Neuronal stem cell (in vitro differentiated cells): ENCODE measurements around the gene POPDC2.

Experiments used
- DNase-seq: peaks from one replicate; pipeline ENCODE4 v3.0.0-alpha.2; 2013; ENCODE audit warnings: low spot score
- H2AFZ ChIP-seq: one replicate; pipeline ENCODE4 v1.6.1; 2013; ENCODE audit warnings: mild to moderate bottlenecking, low read length, inconsistent platforms
- H2AK5ac ChIP-seq: 2 replicates; pipeline ENCODE4 v1.6.1; 2013; ENCODE audit warnings: low read depth, mild to moderate bottlenecking, inconsistent platforms, low read length, moderate library complexity, mixed read lengths
- H2BK120ac ChIP-seq: 2 replicates; pipeline ENCODE4 v1.6.1; 2013; ENCODE audit warnings: low read depth, mild to moderate bottlenecking, inconsistent platforms, low read length, moderate library complexity, mixed read lengths
- H2BK12ac ChIP-seq: one replicate; pipeline ENCODE4 v1.6.1; 2013; ENCODE audit warnings: low read length, inconsistent platforms
- H2BK15ac ChIP-seq: 2 replicates; pipeline ENCODE4 v1.6.1; 2013; ENCODE audit warnings: mild to moderate bottlenecking, low read length, inconsistent platforms, mixed read lengths
- H2BK5ac ChIP-seq: one replicate; pipeline ENCODE4 v1.6.1; 2013; ENCODE audit warnings: inconsistent platforms, mild to moderate bottlenecking, low read length, moderate library complexity
- H3K14ac ChIP-seq: one replicate; pipeline ENCODE4 v1.6.1; 2013; ENCODE audit warnings: low read length, inconsistent platforms
- H3K18ac ChIP-seq: 2 replicates; pipeline ENCODE4 v1.6.1; 2013; ENCODE audit warnings: low read length, inconsistent platforms
- H3K23ac ChIP-seq: 2 replicates; pipeline ENCODE4 v1.6.1; 2013; ENCODE audit warnings: low read depth, mild to moderate bottlenecking, mixed read lengths, low read length, inconsistent platforms; ENCODE audit not compliant: poor library complexity
- H3K27ac ChIP-seq: replicated peaks from 3 replicates; pipeline ENCODE4 v1.5.1; 2013; ENCODE audit warnings: low read length, inconsistent platforms
- H3K27me3 ChIP-seq, 3 experiments: 2 replicates each; pipeline ENCODE4 v1.6.1; 2013; ENCODE audit warnings: low read length in 3 of 3, mild to moderate bottlenecking in 2 of 3, inconsistent platforms in 1 of 3, low read depth in 1 of 3, mixed read lengths in 1 of 3, moderate library complexity in 1 of 3; ENCODE audit not compliant: control insufficient read depth in 3 of 3, insufficient read depth in 3 of 3
- H3K36me3 ChIP-seq, 2 donors: replicated peaks in 1 of 2; 2 replicates each; pipeline ENCODE4 v1.6.1; 2013; ENCODE audit warnings: low read length in 2 of 2; ENCODE audit not compliant: control insufficient read depth in 2 of 2, insufficient read depth in 2 of 2
- H3K4ac ChIP-seq: 2 replicates; pipeline ENCODE4 v1.6.1; 2013; ENCODE audit warnings: inconsistent platforms, mild to moderate bottlenecking, low read length, moderate library complexity
- H3K4me1 ChIP-seq, 2 donors: 1 replicate in 1 of 2; 2 replicates in 1 of 2; pipeline ENCODE4 v1.6.1; 2013; ENCODE audit warnings: low read length in 2 of 2, low read depth in 1 of 2; ENCODE audit not compliant: control insufficient read depth in 2 of 2, insufficient read depth in 1 of 2
- H3K4me2 ChIP-seq: one replicate; pipeline ENCODE4 v1.6.1; 2013; ENCODE audit warnings: mild to moderate bottlenecking, low read length, inconsistent platforms; ENCODE audit not compliant: insufficient read depth, poor library complexity, severe bottlenecking
- H3K4me3 ChIP-seq, 2 donors: 2 replicates each; pipeline ENCODE4 v1.5.1; 2013; ENCODE audit warnings: low read length in 2 of 2, mild to moderate bottlenecking in 2 of 2, inconsistent platforms in 1 of 2, moderate library complexity in 1 of 2
- H3K79me1 ChIP-seq: one replicate; pipeline ENCODE4 v1.6.1; 2013; ENCODE audit warnings: low read depth, mild to moderate bottlenecking, inconsistent platforms, low read length, moderate library complexity
- H3K9ac ChIP-seq: one replicate; pipeline ENCODE4 v1.6.1; 2013; ENCODE audit warnings: mild to moderate bottlenecking, low read depth, low read length, inconsistent platforms; ENCODE audit not compliant: poor library complexity
- H3K9me3 ChIP-seq, 2 donors: replicated peaks in 1 of 2; 2 replicates each; pipeline versions ENCODE3 to v1.6.1; 2013; ENCODE audit warnings: low read length in 2 of 2, mild to moderate bottlenecking in 2 of 2, inconsistent platforms in 1 of 2, low read depth in 1 of 2, mixed read lengths in 1 of 2, moderate library complexity in 1 of 2; ENCODE audit not compliant: control insufficient read depth in 2 of 2, insufficient read depth in 1 of 2
- H4K8ac ChIP-seq: one replicate; pipeline ENCODE4 v1.6.1; 2013; ENCODE audit warnings: low read depth, mild to moderate bottlenecking, inconsistent platforms, low read length, moderate library complexity
- H4K91ac ChIP-seq: one replicate; pipeline ENCODE4 v1.6.1; 2013; ENCODE audit warnings: low read length, low read depth, mild to moderate bottlenecking, inconsistent platforms; ENCODE audit not compliant: poor library complexity
- WGBS, 2 donors: extraction: QIAGEN DNeasy Blood & Tissue Kit; methylation state at CpG; one replicate each; pipeline ENCODE4 v1.1.7; 2013; ENCODE audit warnings: missing lambda C conversion rate in 2 of 2, mixed read lengths in 1 of 2; ENCODE audit not compliant: insufficient read length in 2 of 2, insufficient replicate concordance in 1 of 2; ENCODE audit errors: extremely low coverage in 2 of 2; 5-methylcytosine and 5-hydroxymethylcytosine counted together

POPDC2 gene

DNA sequence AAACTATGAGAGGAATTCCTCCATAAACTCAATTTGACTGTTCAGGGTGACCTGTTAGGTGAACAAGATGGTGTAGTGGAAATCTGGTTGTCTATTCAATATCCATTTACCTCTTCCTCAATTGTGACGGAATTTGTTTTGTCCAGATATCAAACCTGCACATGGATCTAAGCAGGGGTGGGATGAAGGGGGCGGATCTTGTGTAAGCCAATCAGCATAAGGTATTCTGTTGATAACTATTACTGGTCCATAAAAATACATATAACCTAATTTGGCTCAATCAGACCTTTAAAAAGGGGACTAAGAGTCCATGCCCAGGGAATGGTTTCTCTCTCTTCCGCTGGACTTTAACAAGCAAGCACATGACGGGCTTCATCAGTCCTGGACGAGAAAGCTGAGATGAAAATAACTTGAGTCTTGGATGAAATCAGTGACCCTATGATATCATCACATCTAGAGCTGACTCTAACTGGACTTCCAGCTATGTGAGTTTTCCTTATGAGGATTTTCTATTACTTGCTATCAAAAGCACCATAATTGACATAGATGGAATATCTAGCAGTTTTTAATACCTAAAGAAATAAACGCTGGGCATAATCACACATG, 5.7 kb upstream of the POPDC2 start:
- DNase-seq = no peak
- Histone ChIP-seq H3K4me1 (no peaks in the 10 kb centered on the region), H3K23ac (no peak overlapping the region), H4K8ac (no peak overlapping the region), H3K14ac (no peak overlapping the region), H3K27me3 (no peaks in the 10 kb centered on the region), H3K4ac (no peak overlapping the region), H3K9ac (no peak overlapping the region), H3K18ac (no peak overlapping the region), H3K9me3 (no peaks in the 10 kb centered on the region), H3K4me3 (no peak overlapping the region), H2BK120ac (no peak overlapping the region), H2AFZ (no peak overlapping the region), H2BK15ac (no peak overlapping the region), H3K27ac (no peak overlapping the region), H2BK5ac (no peak overlapping the region), H2BK12ac (no peak overlapping the region), H3K79me1 (no peaks in the 10 kb centered on the region), H3K4me2 (no peak overlapping the region), H3K36me3 (peaks cover 0 to 38% of the 10 kb centered on the region in 2 donors), H2AK5ac (no peak overlapping the region), H4K91ac (no peak overlapping the region)
- no CpG with 5 or more reads among the region's 6 CpGs for WGBS, 2 donors

DNA sequence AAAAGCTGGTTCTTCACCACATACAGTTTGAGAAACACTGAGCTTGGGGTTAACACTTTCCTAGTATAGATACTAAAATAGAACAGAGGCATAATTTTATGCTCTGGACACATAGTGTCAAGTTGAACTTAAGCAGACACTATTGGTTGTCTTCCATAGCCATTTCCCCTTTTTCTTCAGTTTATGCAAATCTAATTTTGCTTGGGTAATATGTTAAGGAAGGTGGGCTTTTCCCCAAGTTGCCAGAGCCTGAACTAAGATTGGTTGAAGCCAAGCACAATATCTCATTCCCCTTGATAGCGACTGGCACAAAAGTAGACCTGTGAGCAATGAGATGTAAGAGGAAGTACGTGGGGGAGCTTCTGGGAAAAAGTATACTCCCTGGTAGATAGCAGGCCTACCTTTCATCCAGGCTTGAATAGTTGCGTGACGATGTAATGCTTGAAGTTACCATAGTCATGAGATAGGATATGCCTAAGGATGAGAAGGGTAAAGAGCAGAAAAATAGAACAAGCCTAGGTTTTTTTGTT, 4.5 kb upstream of the POPDC2 start:
- H2BK15ac ChIP-seq = no peak overlapping the region
- no peak overlapping the region for H3K9ac ChIP-seq
- H4K8ac ChIP-seq = no peak overlapping the region
- no peak overlapping the region for H3K23ac ChIP-seq
- no peak overlapping the region for H3K4me2 ChIP-seq
- no peak overlapping the region for H3K4ac ChIP-seq
- no peaks in the 10 kb centered on the region for H3K9me3 ChIP-seq
- no peaks in the 10 kb centered on the region for H3K27me3 ChIP-seq
- H2BK5ac ChIP-seq = no peak overlapping the region
- H2BK12ac ChIP-seq = no peak overlapping the region
- peaks cover 0 to 27% of the 10 kb centered on the region in 2 donors for H3K36me3 ChIP-seq
- H3K27ac ChIP-seq = no peak overlapping the region
- no peak overlapping the region for H2AK5ac ChIP-seq
- H3K4me1 ChIP-seq = no peaks in the 10 kb centered on the region
- no peak overlapping the region for H3K14ac ChIP-seq
- H2BK120ac ChIP-seq = no peak overlapping the region
- DNase-seq = no peak
- no peak overlapping the region for H2AFZ ChIP-seq
- H4K91ac ChIP-seq = no peak overlapping the region
- H3K79me1 ChIP-seq = no peaks in the 10 kb centered on the region
- no CpG with 5 or more reads among the region's 4 CpGs for WGBS, 2 donors
- H3K18ac ChIP-seq = no peak overlapping the region
- H3K4me3 ChIP-seq = no peak overlapping the region

DNA sequence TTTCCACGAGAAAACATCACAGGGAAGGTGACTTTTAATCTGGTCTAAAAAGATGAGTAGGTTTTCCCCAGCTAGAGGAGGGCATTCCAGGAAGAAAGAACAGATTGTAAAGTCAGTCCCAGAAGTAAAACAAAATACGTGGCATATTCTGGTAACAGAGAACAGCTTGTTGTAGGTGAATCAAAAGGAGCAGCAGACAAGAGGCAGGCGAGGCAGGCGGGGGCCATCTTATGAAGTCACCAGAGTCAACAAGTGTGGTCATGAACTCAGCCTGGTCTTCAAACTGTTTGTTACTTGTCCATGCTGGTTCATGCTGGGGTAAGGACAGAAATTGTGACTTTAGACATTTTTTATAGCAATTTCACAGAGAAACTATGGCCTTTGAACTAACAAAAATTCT, 4.0 kb upstream of the POPDC2 start:
- no peaks in the 10 kb centered on the region for H3K79me1 ChIP-seq
- no peak overlapping the region for H3K27ac ChIP-seq
- no peak overlapping the region for H2BK12ac ChIP-seq
- H3K9me3 ChIP-seq = no peaks in the 10 kb centered on the region
- H3K14ac ChIP-seq = no peak overlapping the region
- H3K18ac ChIP-seq = no peak overlapping the region
- no peak overlapping the region for H4K91ac ChIP-seq
- no CpG with 5 or more reads among the region's 4 CpGs for WGBS, 2 donors
- H2BK120ac ChIP-seq = no peak overlapping the region
- no peaks in the 10 kb centered on the region for H3K4me1 ChIP-seq
- no peak overlapping the region for H2AFZ ChIP-seq
- no peak overlapping the region for H3K9ac ChIP-seq
- no peak for DNase-seq
- no peak overlapping the region for H2BK15ac ChIP-seq
- H2AK5ac ChIP-seq = no peak overlapping the region
- no peak overlapping the region for H4K8ac ChIP-seq
- H3K36me3 ChIP-seq = peaks cover 0 to 21% of the 10 kb centered on the region in 2 donors
- no peak overlapping the region for H3K23ac ChIP-seq
- H3K4me3 ChIP-seq = no peak overlapping the region
- no peaks in the 10 kb centered on the region for H3K27me3 ChIP-seq
- no peak overlapping the region for H3K4me2 ChIP-seq
- no peak overlapping the region for H3K4ac ChIP-seq
- H2BK5ac ChIP-seq = no peak overlapping the region

DNA sequence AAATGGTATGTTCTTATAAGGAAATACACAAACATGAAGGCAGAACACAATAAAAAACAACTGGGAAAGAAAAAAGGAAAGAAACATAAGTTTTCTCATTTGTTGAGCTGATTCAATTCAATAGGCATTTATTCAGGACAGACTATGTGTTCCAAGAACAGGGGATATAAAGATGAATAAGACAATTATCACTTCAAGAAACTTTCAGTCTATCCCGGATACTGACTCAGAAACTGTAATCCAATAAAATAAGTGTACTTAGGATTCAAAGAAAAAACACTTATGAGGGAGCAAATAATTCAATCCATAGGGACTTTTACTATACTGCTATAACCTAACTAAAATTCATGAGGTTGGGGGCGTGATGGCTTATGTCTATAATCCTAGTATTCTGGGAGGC, 3.5 kb upstream of the POPDC2 start:
- no peak overlapping the region for H3K4ac ChIP-seq
- no peak overlapping the region for H3K9ac ChIP-seq
- H3K4me1 ChIP-seq = no peaks in the 10 kb centered on the region
- no peaks in the 10 kb centered on the region for H3K9me3 ChIP-seq
- no peak overlapping the region for H3K18ac ChIP-seq
- H3K4me2 ChIP-seq = no peak overlapping the region
- H3K36me3 ChIP-seq = peaks cover 0 to 16% of the 10 kb centered on the region in 2 donors
- H3K14ac ChIP-seq = no peak overlapping the region
- no peaks in the 10 kb centered on the region for H3K27me3 ChIP-seq
- no CpG with 5 or more reads among the region's 2 CpGs for WGBS, 2 donors
- no peaks in the 10 kb centered on the region for H3K79me1 ChIP-seq
- H2BK15ac ChIP-seq = no peak overlapping the region
- H2AFZ ChIP-seq = no peak overlapping the region
- H3K23ac ChIP-seq = no peak overlapping the region
- no peak overlapping the region for H2BK120ac ChIP-seq
- H3K27ac ChIP-seq = no peak overlapping the region
- no peak overlapping the region for H2BK5ac ChIP-seq
- no peak for DNase-seq
- H2AK5ac ChIP-seq = no peak overlapping the region
- no peak overlapping the region for H4K8ac ChIP-seq
- no peak overlapping the region for H4K91ac ChIP-seq
- H2BK12ac ChIP-seq = no peak overlapping the region
- H3K4me3 ChIP-seq = no peak overlapping the region
